ENCODE data around the gene TRPC6.

The TRPC6 gene

DNA sequence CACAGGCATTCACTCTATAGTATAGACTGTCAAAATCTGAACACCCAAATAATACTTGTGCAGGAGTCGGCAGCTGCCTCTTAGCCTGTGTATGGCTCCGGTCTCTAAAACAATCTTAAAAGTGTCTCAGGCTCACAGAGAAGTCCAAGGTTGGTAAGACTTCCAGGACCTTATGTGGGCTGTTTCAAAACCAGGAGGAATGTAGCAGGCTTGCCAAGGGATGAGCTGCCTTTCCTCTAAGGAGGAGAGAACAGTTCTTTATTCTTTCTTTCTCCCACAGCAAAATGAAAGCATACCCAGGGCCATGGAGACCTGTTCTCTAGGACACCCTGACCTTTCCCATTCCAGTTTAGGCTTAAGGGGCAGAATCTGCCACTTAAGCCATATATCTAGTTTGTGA is 176.5 kb downstream of the TRPC6 start:
- Mint-ChIP-seq H3K9me3 (peaks cover 5% of the 10 kb centered on the region), H3K4me1 (no peaks in the 10 kb centered on the region), H3K27ac (no peak overlapping the region), H3K27me3 (no peaks in the 10 kb centered on the region), H3K36me3 (no peaks in the 10 kb centered on the region), H3K4me3 (no peak overlapping the region)
